H1 (cell line): ENCODE results near the gene PRR16. TPM values are rescaled to one million over a fixed set of nuclear protein-coding genes. Genes with fewer than 3 reads are reported as not detected.

Experiments
- CTCF ChIA-PET: fragments of 300-600 bp; sonication (Branson Sonifier 250); formaldehyde crosslinking; loops from one replicate; lab custom pipeline; 2021; ENCODE audit not compliant: partially characterized antibody; lab: Charles Lee
- POLR2A ChIA-PET: fragments of 300-600 bp; sonication (Branson Sonifier 250); formaldehyde crosslinking; loops from one replicate; lab custom pipeline; 2021; ENCODE audit warnings: inconsistent platforms; ENCODE audit not compliant: partially characterized antibody; lab: Charles Lee
- DNase-seq, 2 experiments: peaks; one replicate each; pipeline versions ENCODE4 v3.0.0 to v3.0.0-alpha.2; 2010 to 2022; ENCODE audit warnings: low spot score in 2 of 2, low read depth in 1 of 2, mixed read lengths in 1 of 2
- FAIRE-seq: peaks from 2 replicates; lab custom pipeline; 2011; peaks lifted over from hg19 to GRCh38; lab: Jason Lieb, UNC
- H2AFZ ChIP-seq: 2 replicates; pipeline ENCODE4 v1.8.1; 2012; ENCODE audit warnings: low read length, inconsistent platforms
- H2AK5ac ChIP-seq: 2 replicates; pipeline ENCODE4 v1.6.1; 2013; ENCODE audit warnings: low read depth, low read length
- H2BK120ac ChIP-seq: replicated peaks from 2 replicates; pipeline ENCODE3; 2013; ENCODE audit warnings: low read depth, low read length, inconsistent platforms
- H2BK12ac ChIP-seq: 2 replicates; pipeline ENCODE4 v1.6.1; 2013; ENCODE audit warnings: low read depth, low read length
- H2BK15ac ChIP-seq: 2 replicates; pipeline ENCODE4 v1.6.1; 2013; ENCODE audit warnings: low read length
- H2BK20ac ChIP-seq: 2 replicates; pipeline ENCODE4 v1.6.1; 2013; ENCODE audit warnings: low read length
- H2BK5ac ChIP-seq: 2 replicates; pipeline ENCODE4 v1.6.1; 2013; ENCODE audit warnings: low read depth, low read length
- H3K14ac ChIP-seq: 2 replicates; pipeline ENCODE4 v1.6.1; 2013; ENCODE audit warnings: inconsistent platforms; ENCODE audit not compliant: insufficient read length
- H3K18ac ChIP-seq: 2 replicates; pipeline ENCODE4 v1.6.1; 2013; ENCODE audit warnings: low read length; ENCODE audit errors: extremely low read depth
- H3K23ac ChIP-seq: 2 replicates; pipeline ENCODE4 v1.6.1; 2013; ENCODE audit warnings: inconsistent platforms; ENCODE audit not compliant: insufficient read length
- H3K23me2 ChIP-seq: 2 replicates; pipeline ENCODE4 v1.6.1; 2013; ENCODE audit warnings: low read depth, low read length
- H3K27ac ChIP-seq: 2 replicates; pipeline ENCODE4 v1.6.1; 2011; ENCODE audit warnings: low read depth, low read length, inconsistent platforms
- H3K27me3 ChIP-seq, 4 experiments: replicated peaks in 1 of 4; 1 replicate in 1 of 4; 2 replicates in 3 of 4; pipeline versions ENCODE4 v1.6.1 to v1.8.1; 2011 to 2013; ENCODE audit warnings: low read length in 3 of 4, mild to moderate bottlenecking in 3 of 4, inconsistent platforms in 2 of 4, mixed read lengths in 2 of 4, moderate library complexity in 1 of 4; ENCODE audit not compliant: control insufficient read depth in 3 of 4, insufficient read depth in 3 of 4; ENCODE audit errors: extremely low read depth in 1 of 4
- H3K36me3 ChIP-seq, 4 experiments: 2 replicates each; pipeline versions ENCODE4 v1.6.1 to v1.8.1; 2011 to 2013; ENCODE audit warnings: mild to moderate bottlenecking in 4 of 4, low read length in 3 of 4, moderate library complexity in 2 of 4, control low read depth in 1 of 4, inconsistent platforms in 1 of 4; ENCODE audit not compliant: insufficient read depth in 4 of 4, control insufficient read depth in 2 of 4
- H3K4ac ChIP-seq: replicated peaks from 2 replicates; pipeline ENCODE3; 2013; ENCODE audit warnings: low read length, low read depth, mixed read lengths, inconsistent platforms; ENCODE audit not compliant: insufficient read length
- H3K4me1 ChIP-seq, 4 experiments: replicated peaks in 1 of 4; 1 replicate in 1 of 4; 2 replicates in 3 of 4; pipeline versions ENCODE4 v1.6.1 to v1.8.1; 2011 to 2013; ENCODE audit warnings: low read length in 3 of 4, inconsistent platforms in 2 of 4, mixed read lengths in 1 of 4; ENCODE audit not compliant: insufficient read depth in 4 of 4, control insufficient read depth in 3 of 4
- H3K4me2 ChIP-seq, 2 experiments: 2 replicates each; pipeline versions ENCODE4 v1.6.1 to v1.8.1; 2011 to 2013; ENCODE audit warnings: low read depth in 2 of 2, low read length in 2 of 2, control low read depth in 1 of 2, inconsistent platforms in 1 of 2, mild to moderate bottlenecking in 1 of 2; ENCODE audit not compliant: insufficient read depth in 1 of 2
- H3K4me3 ChIP-seq, 4 experiments: fragments of 200-600, 300-600 bp in 1 of 4; sonication (generic), shearing (Covaris generic), sonication (Bioruptor Twin) in 1 of 4; 2 replicates each; pipeline versions ENCODE4 v1.5.1 to v1.8.1; 2011 to 2016; ENCODE audit warnings: low read length in 4 of 4, low read depth in 3 of 4, control low read depth in 2 of 4, inconsistent platforms in 2 of 4, mild to moderate bottlenecking in 2 of 4, mixed read lengths in 1 of 4, moderate library complexity in 1 of 4; ENCODE audit not compliant: insufficient read depth in 2 of 4; ENCODE audit errors: extremely low read depth in 1 of 4
- H3K56ac ChIP-seq: replicated peaks from 2 replicates; pipeline ENCODE3; 2013; ENCODE audit warnings: low read depth, mild to moderate bottlenecking, mixed read lengths, low read length, inconsistent platforms; ENCODE audit not compliant: insufficient read length
- H3K79me1 ChIP-seq: 2 replicates; pipeline ENCODE4 v1.6.1; 2013; ENCODE audit warnings: low read depth, low read length, control low read depth
- H3K79me2 ChIP-seq, 2 experiments: 2 replicates each; pipeline versions ENCODE4 v1.6.1 to v1.8.1; 2012 to 2013; ENCODE audit warnings: low read length in 2 of 2, mild to moderate bottlenecking in 2 of 2, inconsistent platforms in 1 of 2; ENCODE audit not compliant: insufficient read depth in 2 of 2, control insufficient read depth in 1 of 2
- H3K9ac ChIP-seq, 4 experiments: replicated peaks in 1 of 4; 1 replicate in 1 of 4; 2 replicates in 3 of 4; pipeline versions ENCODE4 v1.6.1 to v1.8.1; 2011 to 2013; ENCODE audit warnings: low read depth in 3 of 4, low read length in 3 of 4, control low read depth in 2 of 4, mild to moderate bottlenecking in 2 of 4, moderate library complexity in 2 of 4, inconsistent platforms in 1 of 4; ENCODE audit errors: extremely low read depth in 1 of 4
- H3K9me3 ChIP-seq, 2 experiments: 2 replicates each; pipeline versions ENCODE4 v1.6.1 to v1.8.1; 2012 to 2013; ENCODE audit warnings: mild to moderate bottlenecking in 2 of 2, moderate library complexity in 2 of 2, control low read depth in 1 of 2, inconsistent platforms in 1 of 2, low read depth in 1 of 2, low read length in 1 of 2, mixed read lengths in 1 of 2; ENCODE audit not compliant: insufficient read depth in 2 of 2
- H4K20me1 ChIP-seq, 2 experiments: replicated peaks in 1 of 2; 2 replicates each; pipeline versions ENCODE3 to v1.8.1; 2011 to 2013; ENCODE audit warnings: inconsistent platforms in 2 of 2, low read length in 2 of 2, mild to moderate bottlenecking in 1 of 2; ENCODE audit not compliant: insufficient read depth in 2 of 2, control insufficient read depth in 1 of 2
- H4K5ac ChIP-seq: 2 replicates; pipeline ENCODE4 v1.6.1; 2013; ENCODE audit warnings: low read length, low read depth, mixed read lengths, inconsistent platforms; ENCODE audit not compliant: insufficient read length
- H4K8ac ChIP-seq: 2 replicates; pipeline ENCODE4 v1.8.0; 2013; ENCODE audit warnings: mild to moderate bottlenecking, moderate library complexity, low read length, inconsistent platforms; ENCODE audit not compliant: insufficient read depth; ENCODE audit errors: extremely low read depth
- H4K91ac ChIP-seq: replicated peaks from 2 replicates; pipeline ENCODE3; 2013; ENCODE audit warnings: low read length, mixed read lengths, inconsistent platforms; ENCODE audit not compliant: insufficient read length
- MAFK ChIP-seq: IDR thresholded peaks from 2 replicates; pipeline ENCODE4 v1.6.1; 2012; ENCODE audit warnings: low read depth, mild to moderate bottlenecking, improper control_type of control experiment, low read length
- POU5F1 ChIP-seq: IDR thresholded peaks from 2 replicates; pipeline ENCODE4 v1.6.1; 2011; ENCODE audit warnings: low read depth, mild to moderate bottlenecking, low read length, moderate library complexity
- RFX5 ChIP-seq: IDR thresholded peaks from 2 replicates; pipeline ENCODE4 v1.6.1; 2011; ENCODE audit warnings: low read depth, low read length, improper control_type of control experiment, borderline replicate concordance
- YY1 ChIP-seq: IDR thresholded peaks from 2 replicates; pipeline ENCODE4 v1.6.1; 2011; ENCODE audit warnings: low read depth, mild to moderate bottlenecking, low read length
- WGBS, 2 experiments: shearing (Covaris generic) in 1 of 2; methylation state at CpG; one replicate each; pipeline versions ENCODE4 v1.1.6 to v1.1.7; 2013 to 2015; ENCODE audit warnings: low lambda C conversion rate in 2 of 2, mixed read lengths in 2 of 2, inconsistent platforms in 1 of 2, low coverage in 1 of 2, missing lambda C conversion rate in 1 of 2; ENCODE audit not compliant: insufficient replicate concordance in 2 of 2, insufficient coverage in 1 of 2, insufficient read length in 1 of 2; ENCODE audit errors: extremely low coverage in 1 of 2, missing lambda C conversion rate in 1 of 2; 5-methylcytosine and 5-hydroxymethylcytosine counted together
- polyA plus RNA-seq, 7 experiments: library from polyadenylated mRNA; depleted of rRNA in 3 of 7; stranded (reverse) in 5 of 7; unstranded in 2 of 7; fragments of >200 nt in 5 of 7; fragments of 200-250 nt in 2 of 7; gene quantifications; 1 replicate in 5 of 7; 2 replicates in 1 of 7; 4 replicates in 1 of 7; pipeline versions ENCODE4 v1.2.1 to v1.2.3, GENCODE V29; 2011 to 2013; ENCODE audit warnings: missing spikeins in 2 of 7, mixed read lengths in 2 of 7
- total RNA-seq: library from RNA; stranded (reverse); fragmentation: NEBNext Ultra II Directional; extraction: Animal tissue kit (Norgen Biotek cat#: 25700); gene quantifications from 2 replicates; pipeline ENCODE4 v1.2.1, GENCODE V29; 2021

PRR16 gene
- total and polyA plus RNA-seq, 2 of the 8 experiments (the other 6 are each of a cell fraction or from before 2014, with no cell fraction given), result 0.73 to 1.6 TPM

DNA sequence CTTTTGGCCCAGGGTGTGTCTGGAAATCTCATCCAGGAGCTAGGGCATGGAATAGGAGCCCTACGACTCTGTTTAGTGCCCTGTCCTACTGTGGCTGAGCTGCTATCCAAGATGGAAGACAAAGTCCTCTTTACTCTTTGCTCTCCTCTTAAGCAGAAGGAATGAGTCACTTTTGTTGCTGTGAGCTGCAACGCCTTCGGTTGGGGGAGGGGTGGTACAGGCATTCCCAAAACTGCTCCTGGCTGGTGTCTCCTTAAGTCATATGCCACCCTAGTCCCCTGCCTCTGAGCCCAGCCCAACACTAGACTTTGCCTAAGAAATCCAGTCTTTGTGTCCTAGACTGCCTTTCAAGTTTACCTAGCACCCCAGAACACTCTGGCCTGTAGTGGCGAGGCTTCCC is 99.9 kb downstream of the PRR16 start:
- WGBS, 2 experiments, result 84% methylated on average over 4 of the region's 4 CpGs; no CpG with 5 or more reads in 1 of the 2 experiments
- H3K4me2 ChIP-seq, result no peak overlapping the region
- no peak overlapping the region for H3K9ac ChIP-seq
- no peaks in the 10 kb centered on the region for H3K27me3 ChIP-seq
- H4K20me1 ChIP-seq, result no peaks in the 10 kb centered on the region
- no peaks in the 10 kb centered on the region for H3K9me3 ChIP-seq
- H3K4me3 ChIP-seq, result no peak overlapping the region
- H2BK5ac ChIP-seq, result no peak overlapping the region; the same call in 1 of the 2 replicates
- H3K56ac ChIP-seq, result no peak overlapping the region
- no peak overlapping the region for H2BK20ac ChIP-seq
- no peak overlapping the region for H3K23ac ChIP-seq
- ChIA-PET CTCF (interaction anchor here (0.5 kb wide), 1 partner anchor 243 kb away, joined by 3 read pairs; no protein-coding TSS in a partner anchor), POLR2A (no interaction called here)
- H4K91ac ChIP-seq, result no peak overlapping the region
- H2BK120ac ChIP-seq, result no peak overlapping the region
- H3K18ac ChIP-seq, result peak overlapping the region; percentile 19; the same call in 1 of the 2 replicates
- H3K23me2 ChIP-seq, result no peaks in the 10 kb centered on the region
- no peak overlapping the region for H3K4ac ChIP-seq
- H3K14ac ChIP-seq, result no peak overlapping the region
- H3K36me3 ChIP-seq, result no peaks in the 10 kb centered on the region
- H3K4me1 ChIP-seq, result no peaks in the 10 kb centered on the region
- H3K27ac ChIP-seq, result no peak overlapping the region
- no peak overlapping the region for H4K5ac ChIP-seq
- no peaks in the 10 kb centered on the region for H3K79me1 ChIP-seq
- no peaks in the 10 kb centered on the region for H3K79me2 ChIP-seq
- no peak for DNase-seq
- H2BK12ac ChIP-seq, result 0 out of 2 replicates have a peak overlapping the region, but pooled peaks have one; percentile 50
- H2AK5ac ChIP-seq, result no peak overlapping the region
- H4K8ac ChIP-seq, result no peak overlapping the region
- 0 out of 2 replicates have a peak overlapping the region, but pooled peaks have one; percentile 82 for H2AFZ ChIP-seq
- H2BK15ac ChIP-seq, result no peak overlapping the region
- 0 out of 2 replicates have a peak, but pooled peaks have one; percentile 10 for TF ChIP-seq YY1
- no peak for TF ChIP-seq RFX5
- TF ChIP-seq POU5F1, result no peak
- no peak for TF ChIP-seq MAFK
- FAIRE-seq, result no peak
